ENCODE measurements around the gene LYRM9.

- TF ChIP-seq CTCF (IDR thresholded peaks at IDR 0.05; ENCODE audit: low read depth, low read length, poor library complexity, severe bottlenecking) (no peak), EZH2phosphoT487 (IDR thresholded peaks at IDR 0.05; ENCODE audit: borderline replicate concordance, low read length) (no peak)
These were observed 30.3 kb downstream of the LYRM9 start for GRCh38 chr17:27862840-27863239.
